ENCODE measurements around the gene TRPM4. TPM values are rescaled to one million over a fixed set of nuclear protein-coding genes. Genes with fewer than 3 reads are reported as not detected.

Gene TRPM4
- total and polyA plus RNA-seq, 2 of the 13 experiments (the other 11 are each of a cell fraction or from before 2014, with no cell fraction given), result 1.9 to 4.3 TPM

- TF ChIP-seq ZNF280B (CRISPR knock-in tag; IDR thresholded peaks at IDR 0.05; ENCODE audit: borderline replicate concordance) (0 out of 2 replicates have a peak, but pooled peaks have one; percentile 81), MXD3 (CRISPR knock-in tag; IDR thresholded peaks at IDR 0.05) (0 out of 2 replicates have a peak, but pooled peaks have one; percentile 69), NCOA2 (CRISPR knock-in tag; IDR thresholded peaks at IDR 0.05) (no peak; the same call in 1 of the 2 replicates), DZIP1 (CRISPR knock-in tag; IDR thresholded peaks at IDR 0.05) (peak; percentile 90; the same call in 1 of the 2 replicates), ZFP36L1 (CRISPR knock-in tag; IDR thresholded peaks at IDR 0.05) (peak; percentile 84; the same call in 1 of the 2 replicates), FOXA1 (IDR thresholded peaks at IDR 0.05) (no peak), FOXA1 (CRISPR knock-in tag; IDR thresholded peaks at IDR 0.05) (peak; percentile 2; the same call in 1 of the 2 replicates), ZNF343 (CRISPR knock-in tag; IDR thresholded peaks at IDR 0.05) (peak; percentile 59; the same call in 1 of the 2 replicates), THAP7 (CRISPR knock-in tag; IDR thresholded peaks at IDR 0.05) (peak; percentile 34; the same call in 1 of the 2 replicates), ZNF550 (CRISPR knock-in tag; IDR thresholded peaks at IDR 0.05; ENCODE audit: borderline replicate concordance) (peak; percentile 16; the same call in 1 of the 2 replicates), HDAC1 (CRISPR knock-in tag; IDR thresholded peaks at IDR 0.05) (peak; percentile 85), MXI1 (IDR thresholded peaks at IDR 0.05; ENCODE audit: borderline replicate concordance, low read depth, low read length) (peak; percentile 26; the same call in 1 of the 3 replicates), ZC3H13 (CRISPR knock-in tag; IDR thresholded peaks at IDR 0.05) (0 out of 2 replicates have a peak, but pooled peaks have one; percentile 41), REL (CRISPR knock-in tag; conservative IDR thresholded peaks at IDR 0.05) (no peak), ZNF800 (CRISPR knock-in tag; IDR thresholded peaks at IDR 0.05) (peak; percentile 72; the same call in 1 of the 2 replicates), ZBTB26 (CRISPR knock-in tag; IDR thresholded peaks at IDR 0.05; ENCODE audit: borderline replicate concordance) (no peak; the same call in 1 of the 2 replicates), YEATS2 (CRISPR knock-in tag; IDR thresholded peaks at IDR 0.05; ENCODE audit: borderline replicate concordance) (no peak), E2F1 (CRISPR knock-in tag; IDR thresholded peaks at IDR 0.05) (peak; percentile 80)
Observed at GRCh38 chr19:49118565-49119410, 38.8 kb upstream of the TRPM4 start, which contains the start of gene C19orf73 (continued).

Measured in HepG2 (cell line).